ENCODE data around the gene PLEKHO1.
"Not testable (repeated sequence)": the region's sequence is repeated elsewhere in the genome, so short reads cannot be mapped to it uniquely, and the experiment has no call there.

Gene PLEKHO1

GRCh38 chr1:150138044-150138443, 11.7 kb upstream of the PLEKHO1 start:
- no peaks in the 10 kb centered on the region for H3K79me2 ChIP-seq
- TF ChIP-seq CTCF (IDR thresholded peaks at IDR 0.05) = no peak
- H3K27me3 ChIP-seq (ENCODE audit: control insufficient read depth, insufficient read depth, low read length) = no peaks in the 10 kb centered on the region

GRCh38 chr1:150141452-150141851, 8.3 kb upstream of the PLEKHO1 start:
- no peak overlapping the region for H3K27ac ChIP-seq
- no peaks in the 10 kb centered on the region for H3K79me2 ChIP-seq
- no peaks in the 10 kb centered on the region for H3K36me3 ChIP-seq (ENCODE audit: control insufficient read depth, insufficient read depth, low read length)
- no peaks in the 10 kb centered on the region for H3K27me3 ChIP-seq (ENCODE audit: control insufficient read depth, insufficient read depth, low read length)
- no peak overlapping the region for H3K4me2 ChIP-seq (ENCODE audit: low read length)
- no peaks in the 10 kb centered on the region for H3K9me3 ChIP-seq (ENCODE audit: control insufficient read depth, low read length)
- H3K4me3 ChIP-seq (ENCODE audit: low read depth, low read length) = no peak overlapping the region
- H3K9ac ChIP-seq = no peak overlapping the region
- no peaks in the 10 kb centered on the region for H3K4me1 ChIP-seq
- H2AFZ ChIP-seq = no peak overlapping the region
- TF ChIP-seq CTCF (IDR thresholded peaks at IDR 0.05) = no peak

More at GRCh38 chr1:150138044-150138443, 11.7 kb upstream of the PLEKHO1 start:
- H3K4me3 ChIP-seq (ENCODE audit: low read depth, low read length) = no peak overlapping the region
- H3K9ac ChIP-seq = no peak overlapping the region
- no peak overlapping the region for H3K27ac ChIP-seq
- no peaks in the 10 kb centered on the region for H3K4me1 ChIP-seq
- H3K9me3 ChIP-seq (ENCODE audit: control insufficient read depth, low read length) = no peaks in the 10 kb centered on the region
- H3K4me2 ChIP-seq (ENCODE audit: low read length) = no peak overlapping the region
- H3K36me3 ChIP-seq (ENCODE audit: control insufficient read depth, insufficient read depth, low read length) = no peaks in the 10 kb centered on the region
- H2AFZ ChIP-seq = no peak overlapping the region

DNA sequence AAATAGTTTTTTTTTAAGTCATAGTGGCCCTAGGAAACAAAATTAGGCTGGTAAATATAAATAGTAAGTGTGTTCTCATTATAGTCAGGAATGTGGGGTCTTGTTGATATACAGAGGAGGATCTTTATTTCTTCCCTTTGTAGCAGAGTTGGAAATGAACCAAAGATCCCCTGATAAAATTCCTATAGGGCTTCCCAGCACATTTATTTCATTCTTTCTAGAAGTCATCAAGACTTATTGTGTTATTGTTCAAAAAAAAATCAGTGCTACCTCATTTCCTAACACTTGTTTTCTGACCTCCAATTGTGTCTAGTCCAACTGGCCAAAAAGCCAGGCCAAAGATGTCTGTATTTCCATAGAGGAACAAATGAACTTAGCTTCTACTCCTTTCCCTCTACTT, 7.6 kb upstream of the PLEKHO1 start:
- H3K27ac ChIP-seq = no peak overlapping the region
- H3K4me2 ChIP-seq (ENCODE audit: low read length) = no peak overlapping the region
- H3K4me1 ChIP-seq = no peaks in the 10 kb centered on the region
- H3K27me3 ChIP-seq (ENCODE audit: control insufficient read depth, insufficient read depth, low read length) = no peaks in the 10 kb centered on the region
- H3K36me3 ChIP-seq (ENCODE audit: control insufficient read depth, insufficient read depth, low read length) = no peaks in the 10 kb centered on the region
- H3K9ac ChIP-seq = no peak overlapping the region
- no peaks in the 10 kb centered on the region for H3K9me3 ChIP-seq (ENCODE audit: control insufficient read depth, low read length)
- TF ChIP-seq CTCF (IDR thresholded peaks at IDR 0.05) = no peak
- H3K4me3 ChIP-seq (ENCODE audit: low read depth, low read length) = no peak overlapping the region
- no peak overlapping the region for H2AFZ ChIP-seq
- H3K79me2 ChIP-seq = no peaks in the 10 kb centered on the region

DNA sequence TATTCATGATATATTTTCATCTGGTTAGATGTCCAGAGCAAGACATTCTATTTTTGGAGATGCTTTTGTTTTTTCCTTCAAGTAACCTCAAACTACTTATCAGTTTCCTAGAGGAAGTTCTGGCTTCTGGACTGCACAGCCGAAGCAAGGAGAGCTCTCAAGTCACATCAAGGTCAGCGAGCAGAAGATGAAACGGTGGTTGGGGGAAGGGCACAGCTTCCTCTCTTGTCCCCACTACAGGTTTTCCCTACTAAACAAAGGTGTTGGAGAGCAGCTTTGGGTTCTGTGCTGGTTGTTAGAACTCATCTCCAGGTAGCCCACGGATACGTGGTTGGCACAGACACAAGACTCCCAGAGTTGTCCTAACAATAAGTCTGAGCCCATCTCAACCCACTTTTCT, 5.1 kb upstream of the PLEKHO1 start:
- no peak overlapping the region for H3K4me3 ChIP-seq (ENCODE audit: low read depth, low read length)
- H3K36me3 ChIP-seq (ENCODE audit: control insufficient read depth, insufficient read depth, low read length) = no peaks in the 10 kb centered on the region
- no peak for TF ChIP-seq CTCF (IDR thresholded peaks at IDR 0.05)
- no peaks in the 10 kb centered on the region for H3K27me3 ChIP-seq (ENCODE audit: control insufficient read depth, insufficient read depth, low read length)
- no peaks in the 10 kb centered on the region for H3K79me2 ChIP-seq
- H3K4me2 ChIP-seq (ENCODE audit: low read length) = no peak overlapping the region
- H2AFZ ChIP-seq = no peak overlapping the region
- H3K4me1 ChIP-seq = no peaks in the 10 kb centered on the region
- no peak overlapping the region for H3K27ac ChIP-seq
- no peak overlapping the region for H3K9ac ChIP-seq
- H3K9me3 ChIP-seq (ENCODE audit: control insufficient read depth, low read length) = no peaks in the 10 kb centered on the region

DNA sequence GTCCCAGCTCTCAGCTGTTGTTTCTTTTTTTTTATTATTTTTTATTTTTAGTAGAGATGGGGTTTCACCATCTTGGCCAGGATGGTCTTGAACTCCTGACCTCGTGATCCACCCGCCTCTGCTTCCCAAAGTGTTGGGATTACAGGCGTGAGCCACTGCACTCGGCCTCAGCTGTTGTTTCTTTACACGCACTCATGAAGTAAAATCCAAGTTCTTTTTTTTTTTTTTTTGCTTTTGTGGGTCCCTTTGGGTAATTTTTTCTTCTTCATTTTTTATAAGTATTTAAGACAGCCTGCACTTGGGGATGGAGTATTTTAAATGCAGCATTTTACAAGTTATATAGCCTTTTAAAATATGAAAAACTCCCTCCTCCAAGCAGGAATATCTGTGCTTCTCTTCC, 3.7 kb upstream of the PLEKHO1 start:
- not testable (repeated sequence) for H2AFZ ChIP-seq; H3K4me2 ChIP-seq (ENCODE audit: low read length); H3K4me1 ChIP-seq; H3K79me2 ChIP-seq; H3K27me3 ChIP-seq (ENCODE audit: control insufficient read depth, insufficient read depth, low read length); H3K4me3 ChIP-seq (ENCODE audit: low read depth, low read length); H3K27ac ChIP-seq; H3K36me3 ChIP-seq (ENCODE audit: control insufficient read depth, insufficient read depth, low read length); H3K9ac ChIP-seq; H3K9me3 ChIP-seq (ENCODE audit: control insufficient read depth, low read length)

Measured in parathyroid adenoma (tissue), 2 donors.